HG03575 (cell line): ENCODE results near the gene KLHL28.
A peak's percentile ranks its signal among the peaks of the same experiment; 100 is the strongest.

ENCODE experiments used
- ATAC-seq: cut with Tn5 transposase; IDR thresholded peaks from one replicate; pipeline ENCODE4 v1.9.1; 2021; ENCODE audit not compliant: unreplicated experiment, insufficient number of reproducible peaks, low FRiP score; ENCODE audit errors: extremely low read depth

The KLHL28 gene

GRCh38 chr14:44961554-44962333 lies at the start of gene KLHL28, which contains the start of gene TOGARAM1:
KLHL28 (minus strand) TSS chr14:44961947; CDS start chr14:44945928, 16,019 bp downstream.
TOGARAM1 (plus strand) TSS chr14:44962190; CDS start chr14:44962422, 232 bp downstream.
- ATAC-seq: peak; percentile 96

GRCh38 chr14:45003924-45004323 lies 42.2 kb upstream of the KLHL28 start:
- no peak for ATAC-seq

- ATAC-seq: no peak
These were observed 34.1 kb upstream of the KLHL28 start for GRCh38 chr14:44995770-44996294.

- no peak for ATAC-seq
These were observed 33.4 kb upstream of the KLHL28 start for GRCh38 chr14:44995196-44995595.

GRCh38 chr14:44990533-44990932 lies 28.8 kb upstream of the KLHL28 start:
- no peak for ATAC-seq

GRCh38 chr14:44989497-44990440 lies 28.0 kb upstream of the KLHL28 start:
- ATAC-seq: no peak

- no peak for ATAC-seq
These were observed 26.9 kb upstream of the KLHL28 start for GRCh38 chr14:44988694-44989093.

- ATAC-seq: no peak
These were observed 20.8 kb upstream of the KLHL28 start for GRCh38 chr14:44982594-44982993.

- ATAC-seq: no peak
These were observed 19.5 kb upstream of the KLHL28 start for GRCh38 chr14:44981198-44981597.

- ATAC-seq: no peak
These were observed 18.1 kb upstream of the KLHL28 start for GRCh38 chr14:44979740-44980356.

GRCh38 chr14:44979273-44979672 lies 17.5 kb upstream of the KLHL28 start:
- no peak for ATAC-seq

- ATAC-seq: no peak
These were observed 9.7 kb upstream of the KLHL28 start for GRCh38 chr14:44971459-44971858.

GRCh38 chr14:44970907-44971306 lies 9.2 kb upstream of the KLHL28 start:
- ATAC-seq: no peak

GRCh38 chr14:44968714-44969113 lies 7.0 kb upstream of the KLHL28 start:
- ATAC-seq: no peak

- ATAC-seq: no peak
These were observed 5.0 kb upstream of the KLHL28 start for GRCh38 chr14:44966601-44967336.

- no peak for ATAC-seq
These were observed 2.1 kb upstream of the KLHL28 start for GRCh38 chr14:44963775-44964380.

GRCh38 chr14:44963044-44963528 lies 1.3 kb upstream of the KLHL28 start:
- ATAC-seq: no peak
